ENCODE results near the gene SPN.

GRCh38 chr16:29702269-29702668 lies 39.2 kb downstream of the SPN start:
- no peak for TF ChIP-seq POLR2A (IDR thresholded peaks at IDR 0.05; ENCODE audit: extremely low read depth, insufficient read length)
- TF ChIP-seq, protein P1, sequence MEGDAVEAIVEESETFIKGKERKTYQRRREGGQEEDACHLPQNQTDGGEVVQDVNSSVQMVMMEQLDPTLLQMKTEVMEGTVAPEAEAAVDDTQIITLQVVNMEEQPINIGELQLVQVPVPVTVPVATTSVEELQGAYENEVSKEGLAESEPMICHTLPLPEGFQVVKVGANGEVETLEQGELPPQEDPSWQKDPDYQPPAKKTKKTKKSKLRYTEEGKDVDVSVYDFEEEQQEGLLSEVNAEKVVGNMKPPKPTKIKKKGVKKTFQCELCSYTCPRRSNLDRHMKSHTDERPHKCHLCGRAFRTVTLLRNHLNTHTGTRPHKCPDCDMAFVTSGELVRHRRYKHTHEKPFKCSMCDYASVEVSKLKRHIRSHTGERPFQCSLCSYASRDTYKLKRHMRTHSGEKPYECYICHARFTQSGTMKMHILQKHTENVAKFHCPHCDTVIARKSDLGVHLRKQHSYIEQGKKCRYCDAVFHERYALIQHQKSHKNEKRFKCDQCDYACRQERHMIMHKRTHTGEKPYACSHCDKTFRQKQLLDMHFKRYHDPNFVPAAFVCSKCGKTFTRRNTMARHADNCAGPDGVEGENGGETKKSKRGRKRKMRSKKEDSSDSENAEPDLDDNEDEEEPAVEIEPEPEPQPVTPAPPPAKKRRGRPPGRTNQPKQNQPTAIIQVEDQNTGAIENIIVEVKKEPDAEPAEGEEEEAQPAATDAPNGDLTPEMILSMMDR (IDR thresholded peaks at IDR 0.05; ENCODE audit: low read depth, low read length), result no peak
- TF ChIP-seq MYC (IDR thresholded peaks at IDR 0.05; ENCODE audit: low read depth, low read length), result no peak
- TF ChIP-seq, protein P2, sequence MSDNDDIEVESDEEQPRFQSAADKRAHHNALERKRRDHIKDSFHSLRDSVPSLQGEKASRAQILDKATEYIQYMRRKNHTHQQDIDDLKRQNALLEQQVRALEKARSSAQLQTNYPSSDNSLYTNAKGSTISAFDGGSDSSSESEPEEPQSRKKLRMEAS (IDR thresholded peaks at IDR 0.05; ENCODE audit: low read depth, low read length), result no peak

All from NB4 (cell line).